HepG2 (cell line): ENCODE data around the gene NECAB2. TPM values are rescaled to one million over a fixed set of nuclear protein-coding genes. Genes with fewer than 3 reads are reported as not detected.
A peak's percentile ranks its signal among the peaks of the same experiment; 100 is the strongest.

ENCODE experiments used
- CEBPG ChIP-seq: IDR thresholded peaks from 2 replicates; pipeline ENCODE4 v1.6.1; 2016
- DPF2 ChIP-seq: sonication (generic); formaldehyde crosslinking; IDR thresholded peaks from 2 replicates; pipeline ENCODE4 v1.4.0; 2020; ENCODE audit warnings: mild to moderate bottlenecking, low read depth, missing genetic modification reagents, borderline replicate concordance
- GATAD2A ChIP-seq: IDR thresholded peaks from 2 replicates; pipeline ENCODE4 v1.6.1; 2016
- HDAC2 ChIP-seq: sonication (generic); formaldehyde crosslinking; IDR thresholded peaks from 2 replicates; pipeline ENCODE4 v1.4.0; 2020; ENCODE audit warnings: missing genetic modification reagents
- KLF16 ChIP-seq, 2 experiments: sonication (generic) in 1 of 2; formaldehyde crosslinking in 1 of 2; IDR thresholded peaks; 2 replicates each; pipeline versions ENCODE4 v1.6.1 to v1.8.0; 2016 to 2023; ENCODE audit warnings: missing genetic modification reagents in 2 of 2, missing compliant biosample characterization in 1 of 2
- MAFK ChIP-seq, 2 experiments: IDR thresholded peaks in 1 of 2; conservative IDR thresholded peaks in 1 of 2; 2 replicates each; pipeline ENCODE4 v1.6.1; 2011; ENCODE audit warnings: improper control_type of control experiment in 2 of 2, low read length in 2 of 2
- PATZ1 ChIP-seq: sonication (generic); formaldehyde crosslinking; IDR thresholded peaks from 2 replicates; pipeline ENCODE4 v1.4.0; 2020; ENCODE audit warnings: missing genetic modification reagents
- RAD51 ChIP-seq: fragments of 450-650 bp; IDR thresholded peaks from 2 replicates; pipeline ENCODE4 v1.6.1; 2016; ENCODE audit warnings: borderline replicate concordance
- UBTF ChIP-seq: sonication (generic); formaldehyde crosslinking; IDR thresholded peaks from 2 replicates; pipeline ENCODE4 v1.4.0; 2020; ENCODE audit warnings: mild to moderate bottlenecking, missing genetic modification reagents
- ZNF142 ChIP-seq: sonication (generic); formaldehyde crosslinking; IDR thresholded peaks from 2 replicates; pipeline ENCODE4 v1.4.0; 2020; ENCODE audit warnings: missing genetic modification reagents
- ZNF274 ChIP-seq: sonication (generic); formaldehyde crosslinking; IDR thresholded peaks from 2 replicates; pipeline ENCODE4 v1.5.1; 2020; ENCODE audit warnings: mild to moderate bottlenecking, missing genetic modification reagents
- ZNF543 ChIP-seq: sonication (generic); formaldehyde crosslinking; IDR thresholded peaks from 2 replicates; pipeline ENCODE4 v1.4.0; 2020; ENCODE audit warnings: mild to moderate bottlenecking, missing genetic modification reagents
- ZNF878 ChIP-seq: sonication (generic); formaldehyde crosslinking; IDR thresholded peaks from 2 replicates; pipeline ENCODE4 v1.8.1; 2023; ENCODE audit warnings: mild to moderate bottlenecking, missing genetic modification reagents, moderate library complexity
- polyA plus RNA-seq, 8 experiments: library from polyadenylated mRNA; depleted of rRNA in 3 of 8; stranded (reverse) in 7 of 8; unstranded in 1 of 8; fragments of >200 nt; fragmentation: Illumina TruSeq in 4 of 8; extraction: Trizol in 4 of 8; gene quantifications; 2 replicates each; pipeline versions ENCODE4 v1.2.1 to v1.2.3, GENCODE V29; 2011 to 2016; ENCODE audit warnings: low read depth in 4 of 8, missing spikeins in 1 of 8, mixed read lengths in 1 of 8; ENCODE audit not compliant: insufficient read depth in 1 of 8
- total RNA-seq, 5 experiments: library from RNA; depleted of rRNA; stranded (reverse); fragments of >200 nt; fragmentation: Illumina TruSeq; extraction: Trizol; gene quantifications; 2 replicates each; pipeline ENCODE4 v1.2.3, GENCODE V29; 2016; ENCODE audit warnings: low read depth in 1 of 5

The NECAB2 gene
- total and polyA plus RNA-seq, 2 of the 13 experiments (the other 11 are each of a cell fraction or from before 2014, with no cell fraction given) = 0.21 to 0.49 TPM

- TF ChIP-seq UBTF (CRISPR knock-in tag) (0 out of 2 replicates have a peak, but pooled peaks have one; percentile 28), GATAD2A (CRISPR knock-in tag) (peak; percentile 47), HDAC2 (CRISPR knock-in tag) (0 out of 2 replicates have a peak, but pooled peaks have one; percentile 17), ZNF543 (peak; percentile 35; the same call in 1 of the 2 replicates), MAFK (conservative IDR thresholded peaks at IDR 0.05 in 1 of 2, IDR thresholded peaks at IDR 0.05 in 1 of 2; ENCODE audit: low read length in 2 of 2) (no peak), ZNF142 (CRISPR knock-in tag) (no peak), KLF16 (CRISPR knock-in tag; IDR thresholded peaks at IDR 0.05) (no peak), DPF2 (CRISPR knock-in tag) (0 out of 2 replicates have a peak, but pooled peaks have one; percentile 4), ZNF878 (no peak), CEBPG (CRISPR knock-in tag) (peak; percentile 73), PATZ1 (CRISPR knock-in tag) (0 out of 2 replicates have a peak, but pooled peaks have one; percentile 17), ZNF274 (CRISPR knock-in tag) (peak; percentile 32; the same call in 1 of the 2 replicates), RAD51 (no peak)
- TF ChIP-seq, all 625 proteins: peak for 15
Measured at GRCh38 chr16:83928341-83929055, 39.5 kb upstream of the NECAB2 start (continued).
